ENCODE results near the gene ORAI3.

DNA sequence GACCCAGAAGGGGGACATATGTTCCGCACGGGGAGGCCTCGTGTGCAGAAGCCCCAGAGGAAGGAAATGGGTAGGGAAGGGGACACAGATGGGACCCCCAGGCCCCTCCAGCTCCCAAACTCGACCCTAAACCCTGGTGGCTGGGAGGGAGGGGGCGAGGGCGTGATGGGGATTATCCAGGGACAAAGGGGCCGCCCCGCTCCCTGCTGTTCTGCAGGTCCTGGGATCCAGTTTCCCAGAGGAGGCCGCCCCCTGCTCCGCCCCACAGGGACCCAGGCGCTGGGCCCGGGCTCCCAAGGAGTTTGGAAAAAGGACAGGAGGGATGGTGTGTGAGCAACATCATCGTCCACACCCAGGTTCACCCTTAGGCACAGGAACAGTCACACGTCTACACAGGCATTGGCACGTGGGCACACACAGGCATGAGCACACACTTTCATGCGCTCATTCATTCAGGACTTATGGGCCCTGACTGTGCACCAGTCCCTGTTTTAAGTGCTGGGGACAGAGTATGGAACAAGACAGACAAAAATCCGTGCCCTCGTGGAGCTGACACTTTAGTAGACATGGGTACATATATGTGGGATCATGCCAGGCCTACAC is 38.3 kb upstream of the ORAI3 start:
- TF ChIP-seq CTCF (conservative IDR thresholded peaks at IDR 0.05; ENCODE audit: low read length) (no peak), EZH2phosphoT487 (IDR thresholded peaks at IDR 0.05; ENCODE audit: borderline replicate concordance, low read depth, low read length) (no peak)
